HepG2 (cell line): ENCODE results near the gene ZNF324B. TPM values are rescaled to one million over a fixed set of nuclear protein-coding genes. Genes with fewer than 3 reads are reported as not detected.

Experiments
- AHR ChIP-seq: IDR thresholded peaks from 2 replicates; pipeline ENCODE4 v1.6.1; 2018; ENCODE audit warnings: missing genetic modification reagents, missing compliant biosample characterization
- CEBPB ChIP-seq: IDR thresholded peaks from 2 replicates; pipeline ENCODE4 v1.6.1; 2011; ENCODE audit warnings: low read depth, low read length, improper control_type of control experiment, borderline replicate concordance
- ETV6 ChIP-seq: sonication (generic); formaldehyde crosslinking; conservative IDR thresholded peaks from 2 replicates; pipeline ENCODE4 v1.4.0; 2020; ENCODE audit warnings: missing genetic modification reagents
- GABPB1 ChIP-seq: IDR thresholded peaks from 2 replicates; pipeline ENCODE4 v1.6.1; 2016; ENCODE audit warnings: mild to moderate bottlenecking, missing genetic modification reagents, moderate library complexity, missing compliant biosample characterization
- KDM5A ChIP-seq: fragments of 200-600 bp; sonication (generic); IDR thresholded peaks from 2 replicates; pipeline ENCODE4 v1.7.0; 2018; ENCODE audit warnings: antibody characterized with exemption, mild to moderate bottlenecking, low read length, borderline replicate concordance
- KDM6A ChIP-seq: IDR thresholded peaks from 2 replicates; pipeline ENCODE4 v1.6.1; 2016; ENCODE audit warnings: low read depth
- RAD51 ChIP-seq: fragments of 450-650 bp; IDR thresholded peaks from 2 replicates; pipeline ENCODE4 v1.6.1; 2016; ENCODE audit warnings: borderline replicate concordance
- SIX1 ChIP-seq: sonication (generic); formaldehyde crosslinking; IDR thresholded peaks from 2 replicates; pipeline ENCODE4 v1.4.0; 2020; ENCODE audit warnings: missing genetic modification reagents, borderline replicate concordance
- SMARCE1 ChIP-seq: fragments of 450-650 bp; IDR thresholded peaks from 2 replicates; pipeline ENCODE4 v1.6.1; 2017; ENCODE audit warnings: borderline replicate concordance
- ZBTB1 ChIP-seq: sonication (generic); formaldehyde crosslinking; IDR thresholded peaks from 2 replicates; pipeline ENCODE4 v1.4.0; 2020; ENCODE audit warnings: missing genetic modification reagents, borderline replicate concordance
- ZNF207 ChIP-seq: fragments of 450-650 bp; IDR thresholded peaks from 2 replicates; pipeline ENCODE4 v1.6.1; 2016; ENCODE audit warnings: antibody characterized with exemption, borderline replicate concordance
- ZNF367 ChIP-seq: sonication (generic); formaldehyde crosslinking; IDR thresholded peaks from 2 replicates; pipeline ENCODE4 v1.4.0; 2020; ENCODE audit warnings: missing genetic modification reagents, borderline replicate concordance
- ZNF451 ChIP-seq: sonication (generic); formaldehyde crosslinking; IDR thresholded peaks from 2 replicates; pipeline ENCODE4 v1.5.0; 2020; ENCODE audit warnings: mild to moderate bottlenecking, missing genetic modification reagents
- ZNF615 ChIP-seq: sonication (generic); formaldehyde crosslinking; IDR thresholded peaks from 2 replicates; pipeline ENCODE4 v1.5.0; 2020; ENCODE audit warnings: mild to moderate bottlenecking, missing genetic modification reagents, borderline replicate concordance
- ZNF782 ChIP-seq: sonication (generic); formaldehyde crosslinking; IDR thresholded peaks from 2 replicates; pipeline ENCODE4 v1.4.0; 2020; ENCODE audit warnings: missing genetic modification reagents, mild to moderate bottlenecking, borderline replicate concordance
- ZNF878 ChIP-seq: sonication (generic); formaldehyde crosslinking; IDR thresholded peaks from 2 replicates; pipeline ENCODE4 v1.8.1; 2023; ENCODE audit warnings: mild to moderate bottlenecking, missing genetic modification reagents, moderate library complexity
- polyA plus RNA-seq, 8 experiments: library from polyadenylated mRNA; depleted of rRNA in 3 of 8; stranded (reverse) in 7 of 8; unstranded in 1 of 8; fragments of >200 nt; fragmentation: Illumina TruSeq in 4 of 8; extraction: Trizol in 4 of 8; gene quantifications; 2 replicates each; pipeline versions ENCODE4 v1.2.1 to v1.2.3, GENCODE V29; 2011 to 2016; ENCODE audit warnings: low read depth in 4 of 8, missing spikeins in 1 of 8, mixed read lengths in 1 of 8; ENCODE audit not compliant: insufficient read depth in 1 of 8
- total RNA-seq, 5 experiments: library from RNA; depleted of rRNA; stranded (reverse); fragments of >200 nt; fragmentation: Illumina TruSeq; extraction: Trizol; gene quantifications; 2 replicates each; pipeline ENCODE4 v1.2.3, GENCODE V29; 2016; ENCODE audit warnings: low read depth in 1 of 5
- TF ChIP-seq, protein P1 (sequence below): IDR thresholded peaks from 2 replicates; pipeline ENCODE4 v1.6.1; 2016; ENCODE audit warnings: missing compliant biosample characterization, missing genetic modification reagents, borderline replicate concordance
- TF ChIP-seq, protein P2 (sequence below): sonication (generic); formaldehyde crosslinking; IDR thresholded peaks from 2 replicates; pipeline ENCODE4 v1.4.0; 2020; ENCODE audit warnings: missing genetic modification reagents, borderline replicate concordance
- TF ChIP-seq, protein P3 (sequence below): sonication (generic); formaldehyde crosslinking; IDR thresholded peaks from 2 replicates; pipeline ENCODE4 v1.4.0; 2020; ENCODE audit warnings: mild to moderate bottlenecking, missing genetic modification reagents
- TF ChIP-seq, protein P4 (sequence below): sonication (generic); formaldehyde crosslinking; IDR thresholded peaks from 2 replicates; pipeline ENCODE4 v1.4.0; 2020; ENCODE audit warnings: mild to moderate bottlenecking, missing genetic modification reagents
- TF ChIP-seq, protein P5 (sequence below): sonication (generic); formaldehyde crosslinking; IDR thresholded peaks from 2 replicates; pipeline ENCODE4 v1.8.0; 2022; ENCODE audit warnings: missing genetic modification reagents, mild to moderate bottlenecking, inconsistent platforms, borderline replicate concordance
- TF ChIP-seq, protein P6 (sequence below): IDR thresholded peaks from 2 replicates; pipeline ENCODE4 v1.4.0; 2020; ENCODE audit warnings: mild to moderate bottlenecking, missing genetic modification reagents

ZNF324B gene
- total and polyA plus RNA-seq, 2 of the 13 experiments (the other 11 are each of a cell fraction or from before 2014, with no cell fraction given) = 0.53 to 3.0 TPM

DNA sequence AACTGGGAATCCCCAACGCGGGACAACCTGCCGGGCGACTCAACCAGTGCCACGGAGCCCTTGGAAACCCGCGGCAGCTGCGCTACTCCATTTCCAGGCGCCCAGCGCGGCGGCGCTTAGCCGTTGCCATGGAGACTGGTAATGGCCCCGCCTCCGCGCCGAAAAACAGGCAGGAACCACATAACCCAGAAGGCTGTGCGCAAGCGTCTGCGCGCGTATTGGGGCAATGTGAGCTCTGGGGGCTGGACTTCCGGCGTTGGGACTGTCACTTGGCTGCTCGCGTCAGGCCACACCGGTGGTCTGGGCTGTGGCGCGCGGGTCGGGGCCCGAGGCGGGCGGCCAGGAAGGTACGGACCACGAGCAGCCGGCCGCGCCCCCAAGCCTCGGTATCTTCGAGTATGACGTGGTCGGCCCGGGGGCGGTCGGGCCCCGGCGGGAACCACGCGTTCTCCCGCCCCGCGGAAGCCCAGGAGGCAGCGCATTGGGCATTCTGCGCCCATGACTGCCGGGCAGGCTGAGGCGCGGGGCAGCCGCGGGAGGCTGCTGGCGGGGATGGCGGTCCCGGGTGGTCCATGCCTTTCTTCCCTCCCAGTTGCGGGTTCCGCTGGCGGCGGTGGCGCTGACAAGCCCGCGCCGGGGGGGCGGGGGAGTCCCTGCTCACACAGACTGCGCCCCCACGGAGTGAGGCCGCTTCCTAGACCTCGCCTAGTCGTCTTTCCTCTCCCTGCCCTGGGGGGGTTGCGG, at the start of gene ZNF324B (continued):
- TF ChIP-seq ETV6 (CRISPR knock-in tag) (0 out of 2 replicates have a peak, but pooled peaks have one; percentile 60), ZNF451 (no peak), ZBTB1 (no peak), RAD51 (no peak), CEBPB (no peak), KDM6A (CRISPR knock-in tag) (no peak), KDM5A (peak; percentile 32; the same call in 1 of the 2 replicates), ZNF782 (CRISPR knock-in tag) (no peak; the same call in 1 of the 2 replicates), SMARCE1 (no peak), ZNF615 (CRISPR knock-in tag) (no peak), SIX1 (no peak), GABPB1 (CRISPR knock-in tag) (peak; percentile 99), ZNF878 (no peak), ZNF367 (CRISPR knock-in tag) (no peak), AHR (CRISPR knock-in tag) (no peak), ZNF207 (no peak)
- TF ChIP-seq, protein P1, sequence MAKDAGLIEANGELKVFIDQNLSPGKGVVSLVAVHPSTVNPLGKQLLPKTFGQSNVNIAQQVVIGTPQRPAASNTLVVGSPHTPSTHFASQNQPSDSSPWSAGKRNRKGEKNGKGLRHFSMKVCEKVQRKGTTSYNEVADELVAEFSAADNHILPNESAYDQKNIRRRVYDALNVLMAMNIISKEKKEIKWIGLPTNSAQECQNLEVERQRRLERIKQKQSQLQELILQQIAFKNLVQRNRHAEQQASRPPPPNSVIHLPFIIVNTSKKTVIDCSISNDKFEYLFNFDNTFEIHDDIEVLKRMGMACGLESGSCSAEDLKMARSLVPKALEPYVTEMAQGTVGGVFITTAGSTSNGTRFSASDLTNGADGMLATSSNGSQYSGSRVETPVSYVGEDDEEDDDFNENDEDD (CRISPR knock-in tag) = peak; percentile 25; the same call in 1 of the 2 replicates
- TF ChIP-seq, protein P2, sequence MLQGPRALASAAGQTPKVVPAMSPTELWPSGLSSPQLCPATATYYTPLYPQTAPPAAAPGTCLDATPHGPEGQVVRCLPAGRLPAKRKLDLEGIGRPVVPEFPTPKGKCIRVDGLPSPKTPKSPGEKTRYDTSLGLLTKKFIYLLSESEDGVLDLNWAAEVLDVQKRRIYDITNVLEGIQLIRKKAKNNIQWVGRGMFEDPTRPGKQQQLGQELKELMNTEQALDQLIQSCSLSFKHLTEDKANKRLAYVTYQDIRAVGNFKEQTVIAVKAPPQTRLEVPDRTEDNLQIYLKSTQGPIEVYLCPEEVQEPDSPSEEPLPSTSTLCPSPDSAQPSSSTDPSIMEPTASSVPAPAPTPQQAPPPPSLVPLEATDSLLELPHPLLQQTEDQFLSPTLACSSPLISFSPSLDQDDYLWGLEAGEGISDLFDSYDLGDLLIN (CRISPR knock-in tag) = 0 out of 2 replicates have a peak, but pooled peaks have one; percentile 66
- TF ChIP-seq, protein P3, sequence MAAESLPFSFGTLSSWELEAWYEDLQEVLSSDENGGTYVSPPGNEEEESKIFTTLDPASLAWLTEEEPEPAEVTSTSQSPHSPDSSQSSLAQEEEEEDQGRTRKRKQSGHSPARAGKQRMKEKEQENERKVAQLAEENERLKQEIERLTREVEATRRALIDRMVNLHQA (CRISPR knock-in tag) = no peak
- TF ChIP-seq, protein P4, sequence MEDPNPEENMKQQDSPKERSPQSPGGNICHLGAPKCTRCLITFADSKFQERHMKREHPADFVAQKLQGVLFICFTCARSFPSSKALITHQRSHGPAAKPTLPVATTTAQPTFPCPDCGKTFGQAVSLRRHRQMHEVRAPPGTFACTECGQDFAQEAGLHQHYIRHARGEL (CRISPR knock-in tag) = no peak
- TF ChIP-seq, protein P5, sequence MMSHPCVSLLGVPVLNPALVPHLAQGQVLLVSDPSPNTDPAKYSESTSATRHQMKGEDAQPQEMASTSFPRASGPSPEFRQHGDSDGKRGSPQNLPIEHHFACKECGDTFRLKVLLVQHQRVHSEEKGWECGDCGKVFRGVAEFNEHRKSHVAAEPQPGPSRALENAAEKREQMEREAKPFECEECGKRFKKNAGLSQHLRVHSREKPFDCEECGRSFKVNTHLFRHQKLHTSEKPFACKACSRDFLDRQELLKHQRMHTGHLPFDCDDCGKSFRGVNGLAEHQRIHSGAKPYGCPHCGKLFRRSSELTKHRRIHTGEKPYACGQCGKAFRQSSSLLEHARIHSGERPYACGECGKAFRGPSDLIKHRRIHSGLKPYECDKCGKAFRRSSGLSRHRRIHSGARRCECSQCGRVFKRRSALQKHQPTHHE = no peak
- TF ChIP-seq, protein P6, sequence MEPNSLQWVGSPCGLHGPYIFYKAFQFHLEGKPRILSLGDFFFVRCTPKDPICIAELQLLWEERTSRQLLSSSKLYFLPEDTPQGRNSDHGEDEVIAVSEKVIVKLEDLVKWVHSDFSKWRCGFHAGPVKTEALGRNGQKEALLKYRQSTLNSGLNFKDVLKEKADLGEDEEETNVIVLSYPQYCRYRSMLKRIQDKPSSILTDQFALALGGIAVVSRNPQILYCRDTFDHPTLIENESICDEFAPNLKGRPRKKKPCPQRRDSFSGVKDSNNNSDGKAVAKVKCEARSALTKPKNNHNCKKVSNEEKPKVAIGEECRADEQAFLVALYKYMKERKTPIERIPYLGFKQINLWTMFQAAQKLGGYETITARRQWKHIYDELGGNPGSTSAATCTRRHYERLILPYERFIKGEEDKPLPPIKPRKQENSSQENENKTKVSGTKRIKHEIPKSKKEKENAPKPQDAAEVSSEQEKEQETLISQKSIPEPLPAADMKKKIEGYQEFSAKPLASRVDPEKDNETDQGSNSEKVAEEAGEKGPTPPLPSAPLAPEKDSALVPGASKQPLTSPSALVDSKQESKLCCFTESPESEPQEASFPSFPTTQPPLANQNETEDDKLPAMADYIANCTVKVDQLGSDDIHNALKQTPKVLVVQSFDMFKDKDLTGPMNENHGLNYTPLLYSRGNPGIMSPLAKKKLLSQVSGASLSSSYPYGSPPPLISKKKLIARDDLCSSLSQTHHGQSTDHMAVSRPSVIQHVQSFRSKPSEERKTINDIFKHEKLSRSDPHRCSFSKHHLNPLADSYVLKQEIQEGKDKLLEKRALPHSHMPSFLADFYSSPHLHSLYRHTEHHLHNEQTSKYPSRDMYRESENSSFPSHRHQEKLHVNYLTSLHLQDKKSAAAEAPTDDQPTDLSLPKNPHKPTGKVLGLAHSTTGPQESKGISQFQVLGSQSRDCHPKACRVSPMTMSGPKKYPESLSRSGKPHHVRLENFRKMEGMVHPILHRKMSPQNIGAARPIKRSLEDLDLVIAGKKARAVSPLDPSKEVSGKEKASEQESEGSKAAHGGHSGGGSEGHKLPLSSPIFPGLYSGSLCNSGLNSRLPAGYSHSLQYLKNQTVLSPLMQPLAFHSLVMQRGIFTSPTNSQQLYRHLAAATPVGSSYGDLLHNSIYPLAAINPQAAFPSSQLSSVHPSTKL = no peak
